Endothelial cell of umbilical vein (primary cell): ENCODE results near the gene MLC1.

ENCODE experiments used
- EZH2 ChIP-seq: IDR thresholded peaks from 2 replicates; pipeline ENCODE4 v1.6.1; 2012; ENCODE audit warnings: borderline replicate concordance, low read depth, mild to moderate bottlenecking, moderate library complexity, low read length, inconsistent platforms; ENCODE audit not compliant: severe bottlenecking
- FOS ChIP-seq: IDR thresholded peaks from 2 replicates; pipeline ENCODE4 v1.6.1; 2011; ENCODE audit warnings: mild to moderate bottlenecking, low read length, moderate library complexity, borderline replicate concordance; ENCODE audit not compliant: insufficient read depth
- GATA2 ChIP-seq: IDR thresholded peaks from 2 replicates; pipeline ENCODE4 v1.7.0; 2011; ENCODE audit warnings: low read depth, mild to moderate bottlenecking, moderate library complexity, mixed read lengths, low read length; ENCODE audit not compliant: insufficient read length, insufficient read depth
- JUN ChIP-seq: IDR thresholded peaks from 2 replicates; pipeline ENCODE4 v1.6.1; 2011; ENCODE audit warnings: borderline replicate concordance, low read depth; ENCODE audit not compliant: insufficient read length, insufficient read depth
- MYC ChIP-seq: IDR thresholded peaks from one replicate; pipeline ENCODE4 v1.6.1; 2011; ENCODE audit warnings: mild to moderate bottlenecking, low read depth, low read length
- POLR2A ChIP-seq: IDR thresholded peaks from 2 replicates; pipeline ENCODE4 v1.6.1; 2012; ENCODE audit warnings: low read depth, mild to moderate bottlenecking, control low read depth, low read length
- POLR2AphosphoS5 ChIP-seq: IDR thresholded peaks from 2 replicates; pipeline ENCODE4 v1.6.1; 2012; ENCODE audit warnings: low read depth, mild to moderate bottlenecking, control low read depth, low read length, moderate library complexity; ENCODE audit not compliant: insufficient read depth
- TF ChIP-seq, protein P1 (sequence below), 2 donors: IDR thresholded peaks; 1 replicate in 1 of 2; 2 replicates in 1 of 2; pipeline ENCODE4 v1.5.1; 2011; ENCODE audit warnings: low read length in 2 of 2, mild to moderate bottlenecking in 2 of 2, moderate library complexity in 2 of 2, control low read depth in 1 of 2, inconsistent platforms in 1 of 2, low read depth in 1 of 2; ENCODE audit not compliant: insufficient read depth in 1 of 2; ENCODE audit errors: extremely low read depth in 1 of 2
- TF ChIP-seq, protein P2 (sequence below): IDR thresholded peaks from 2 replicates; pipeline ENCODE4 v1.6.1; 2011; ENCODE audit not compliant: insufficient read depth, insufficient read length

DNA sequence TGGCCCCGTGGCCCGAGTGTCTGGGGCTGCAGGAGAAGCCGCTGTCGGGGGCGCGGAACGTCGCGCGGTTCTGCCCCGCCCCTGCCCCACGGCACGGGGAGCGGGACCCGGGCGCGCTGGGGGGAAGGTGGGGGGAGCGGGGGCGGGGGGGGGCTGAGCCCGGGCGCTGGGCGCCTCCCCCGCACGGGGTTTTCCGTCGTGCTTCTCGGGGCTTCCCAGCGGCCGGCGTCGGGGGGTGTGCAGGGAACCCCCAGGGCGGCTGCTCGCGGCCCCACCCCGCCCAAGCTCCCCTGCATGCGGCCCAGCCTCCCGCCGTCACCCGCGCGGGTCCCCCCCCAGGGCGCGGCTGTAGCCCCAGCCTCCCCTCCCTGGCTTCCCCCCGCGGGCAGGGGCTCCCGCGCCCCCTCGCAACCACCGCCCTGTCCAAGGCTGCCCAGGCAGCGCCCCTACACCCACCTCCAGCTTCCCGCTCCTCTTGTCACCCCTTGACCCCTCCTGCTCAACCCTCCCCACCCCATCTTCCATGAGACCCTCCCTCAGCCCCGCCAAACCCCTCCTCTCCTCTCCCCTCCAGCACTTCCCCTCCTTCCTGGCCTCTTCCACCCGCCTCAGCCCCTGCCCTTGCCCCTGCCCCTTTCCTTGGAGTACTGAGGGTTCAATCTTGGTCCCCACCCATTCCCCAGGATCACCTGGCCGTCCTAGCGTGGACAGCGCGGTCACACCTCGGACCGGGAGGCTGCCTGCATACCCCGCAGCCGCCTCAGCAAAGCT lies 74.4 kb downstream of the MLC1 start:
- no peak for TF ChIP-seq POLR2A
- TF ChIP-seq POLR2AphosphoS5: no peak
- TF ChIP-seq, protein P1, sequence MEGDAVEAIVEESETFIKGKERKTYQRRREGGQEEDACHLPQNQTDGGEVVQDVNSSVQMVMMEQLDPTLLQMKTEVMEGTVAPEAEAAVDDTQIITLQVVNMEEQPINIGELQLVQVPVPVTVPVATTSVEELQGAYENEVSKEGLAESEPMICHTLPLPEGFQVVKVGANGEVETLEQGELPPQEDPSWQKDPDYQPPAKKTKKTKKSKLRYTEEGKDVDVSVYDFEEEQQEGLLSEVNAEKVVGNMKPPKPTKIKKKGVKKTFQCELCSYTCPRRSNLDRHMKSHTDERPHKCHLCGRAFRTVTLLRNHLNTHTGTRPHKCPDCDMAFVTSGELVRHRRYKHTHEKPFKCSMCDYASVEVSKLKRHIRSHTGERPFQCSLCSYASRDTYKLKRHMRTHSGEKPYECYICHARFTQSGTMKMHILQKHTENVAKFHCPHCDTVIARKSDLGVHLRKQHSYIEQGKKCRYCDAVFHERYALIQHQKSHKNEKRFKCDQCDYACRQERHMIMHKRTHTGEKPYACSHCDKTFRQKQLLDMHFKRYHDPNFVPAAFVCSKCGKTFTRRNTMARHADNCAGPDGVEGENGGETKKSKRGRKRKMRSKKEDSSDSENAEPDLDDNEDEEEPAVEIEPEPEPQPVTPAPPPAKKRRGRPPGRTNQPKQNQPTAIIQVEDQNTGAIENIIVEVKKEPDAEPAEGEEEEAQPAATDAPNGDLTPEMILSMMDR (IDR thresholded peaks at IDR 0.05; ENCODE audit: extremely low read depth in 1 of 2, insufficient read depth in 1 of 2, low read depth in 1 of 2, low read length in 2 of 2): no peak
- no peak for TF ChIP-seq FOS
- TF ChIP-seq EZH2: peak; percentile 36
- TF ChIP-seq, protein P2, sequence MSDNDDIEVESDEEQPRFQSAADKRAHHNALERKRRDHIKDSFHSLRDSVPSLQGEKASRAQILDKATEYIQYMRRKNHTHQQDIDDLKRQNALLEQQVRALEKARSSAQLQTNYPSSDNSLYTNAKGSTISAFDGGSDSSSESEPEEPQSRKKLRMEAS: no peak
- no peak for TF ChIP-seq MYC
- TF ChIP-seq JUN: no peak
- no peak for TF ChIP-seq GATA2
